HL-60/S4 treated with retinoic acid at 250 ng/mL for 4 days and 3 days (cell line): ENCODE measurements around the gene LYSMD4.
"Not testable (repeated sequence)": the region's sequence is repeated elsewhere in the genome, so short reads cannot be mapped to it uniquely, and the experiment has no call there.

Source experiments
- in situ Hi-C: fragments of 300-500 bp; cut with MboI; formaldehyde crosslinking; loops from 2 replicates; pipeline ENCODE4 v1.7.0; 2022; ENCODE audit warnings: low sequenced_read_pairs

Gene LYSMD4

GRCh38 chr15:99733268-99734039 lies at the start of gene LYSMD4:
Gene LYSMD4 (minus strand): TSS chr15:99733437. CDS start chr15:99731999, 1,438 bp downstream.
- in situ Hi-C loops = no loop called here

- in situ Hi-C loops = not testable (repeated sequence)
Measured at GRCh38 chr15:99782029-99782428, 48.8 kb upstream of the LYSMD4 start.

- in situ Hi-C loops = no loop called here
Measured at GRCh38 chr15:99777144-99777543, 43.9 kb upstream of the LYSMD4 start.

GRCh38 chr15:99764522-99764921 lies 31.3 kb upstream of the LYSMD4 start:
- in situ Hi-C loops = no loop called here

GRCh38 chr15:99763827-99764226 lies 30.6 kb upstream of the LYSMD4 start:
- in situ Hi-C loops = no loop called here

- in situ Hi-C loops = no loop called here
Measured at GRCh38 chr15:99762288-99762687, 29.1 kb upstream of the LYSMD4 start.

- in situ Hi-C loops = no loop called here
Measured at GRCh38 chr15:99755692-99756409, 22.6 kb upstream of the LYSMD4 start.

GRCh38 chr15:99753066-99753465 lies 19.8 kb upstream of the LYSMD4 start:
- in situ Hi-C loops = no loop called here

GRCh38 chr15:99752556-99752955 lies 19.3 kb upstream of the LYSMD4 start:
- in situ Hi-C loops = no loop called here

GRCh38 chr15:99750326-99750725 lies 17.1 kb upstream of the LYSMD4 start:
- in situ Hi-C loops = not testable (repeated sequence)

GRCh38 chr15:99749386-99749785 lies 16.1 kb upstream of the LYSMD4 start:
- in situ Hi-C loops = no loop called here

GRCh38 chr15:99745370-99746086 lies 12.3 kb upstream of the LYSMD4 start:
- in situ Hi-C loops = no loop called here

GRCh38 chr15:99744142-99744541 lies 10.9 kb upstream of the LYSMD4 start:
- in situ Hi-C loops = no loop called here

- in situ Hi-C loops = no loop called here
Measured at GRCh38 chr15:99741835-99742234, 8.6 kb upstream of the LYSMD4 start.

- in situ Hi-C loops = no loop called here
Measured at GRCh38 chr15:99738021-99738847, 5.0 kb upstream of the LYSMD4 start.

GRCh38 chr15:99736702-99737101 lies 3.5 kb upstream of the LYSMD4 start:
- in situ Hi-C loops = no loop called here

GRCh38 chr15:99735868-99736267 lies 2.6 kb upstream of the LYSMD4 start:
- in situ Hi-C loops = no loop called here

- in situ Hi-C loops = no loop called here
Measured at GRCh38 chr15:99734575-99734974, 1.3 kb upstream of the LYSMD4 start.

GRCh38 chr15:99734040-99734291 lies 729 bp upstream of the LYSMD4 start:
- in situ Hi-C loops = not testable (repeated sequence)

GRCh38 chr15:99732751-99733267 lies 428 bp downstream of the LYSMD4 start:
- in situ Hi-C loops = no loop called here
